IMR-90 (cell line): ENCODE results near the gene FOLR2. TPM values are rescaled to one million over a fixed set of nuclear protein-coding genes. Genes with fewer than 3 reads are reported as not detected.

ENCODE experiments used
- ATAC-seq: fragments of 200-7000 bp; cut with Tn5 transposase; 2 replicates; pipeline ENCODE4 v1.9.1; 2020; ENCODE audit warnings: low read depth, mild to moderate bottlenecking, moderate library complexity
- BruUV-seq: library from RNA; stranded (reverse); fragments of 400-500 nt; replicated peaks from 2 replicates; lab custom pipeline; 2021; lab: Mats Ljungman, UMichigan
- CTCF ChIA-PET: fragments of 300-600 bp; formaldehyde crosslinking; extraction: SDS; loops from one replicate; lab custom pipeline; 2021; ENCODE audit warnings: antibody characterized with exemption; lab: Yijun Ruan, JAX
- POLR2A ChIA-PET: fragments of 300-600 bp; sonication (Branson Sonifier 250); formaldehyde crosslinking; loops from one replicate; lab custom pipeline; 2022; ENCODE audit warnings: antibody characterized with exemption; ENCODE audit not compliant: unreplicated experiment; lab: Charles Lee
- DNase-seq: peaks from one replicate; pipeline ENCODE4 v3.0.0; 2013
- H2AFZ ChIP-seq: replicated peaks from 2 replicates; pipeline ENCODE3; 2013; ENCODE audit warnings: low read length, mild to moderate bottlenecking; ENCODE audit not compliant: poor library complexity
- H2AK5ac ChIP-seq: 2 replicates; pipeline ENCODE4 v1.6.1; 2013; ENCODE audit warnings: low read depth, low read length, inconsistent platforms
- H2AK9ac ChIP-seq: replicated peaks from 2 replicates; pipeline ENCODE3; 2013; ENCODE audit warnings: mild to moderate bottlenecking, low read depth, low read length, moderate library complexity; ENCODE audit not compliant: poor library complexity
- H2BK120ac ChIP-seq: 2 replicates; pipeline ENCODE4 v1.6.1; 2013; ENCODE audit warnings: low read depth, low read length, inconsistent platforms
- H2BK15ac ChIP-seq: 3 replicates; pipeline ENCODE4 v1.6.1; 2013; ENCODE audit warnings: low read depth, low read length, inconsistent platforms
- H2BK20ac ChIP-seq: 2 replicates; pipeline ENCODE4 v1.6.1; 2013; ENCODE audit warnings: low read depth, mild to moderate bottlenecking, inconsistent platforms, low read length, moderate library complexity
- H2BK5ac ChIP-seq: 2 replicates; pipeline ENCODE4 v1.6.1; 2013; ENCODE audit warnings: mild to moderate bottlenecking, low read depth, low read length, inconsistent platforms; ENCODE audit not compliant: poor library complexity, severe bottlenecking
- H3K14ac ChIP-seq: replicated peaks from 2 replicates; pipeline ENCODE4 v1.6.1; 2013; ENCODE audit warnings: low read depth, low read length, inconsistent platforms
- H3K18ac ChIP-seq: 2 replicates; pipeline ENCODE4 v1.6.1; 2013; ENCODE audit warnings: low read depth, low read length, control low read depth
- H3K23ac ChIP-seq: 2 replicates; pipeline ENCODE4 v1.6.1; 2013; ENCODE audit warnings: low read depth, low read length, inconsistent platforms
- H3K27ac ChIP-seq: 2 replicates; pipeline ENCODE4 v1.5.1; 2013; ENCODE audit warnings: mild to moderate bottlenecking, control low read depth, low read length; ENCODE audit not compliant: insufficient read depth
- H3K27me3 ChIP-seq: 2 replicates; pipeline ENCODE4 v1.6.1; 2013; ENCODE audit warnings: low read length; ENCODE audit not compliant: control insufficient read depth, insufficient read depth
- H3K36me3 ChIP-seq: 2 replicates; pipeline ENCODE4 v1.6.1; 2013; ENCODE audit warnings: low read length, mixed read lengths; ENCODE audit not compliant: control insufficient read depth, insufficient read depth
- H3K4ac ChIP-seq: 2 replicates; pipeline ENCODE4 v1.6.1; 2013; ENCODE audit warnings: low read depth, low read length, inconsistent platforms
- H3K4me1 ChIP-seq: 2 replicates; pipeline ENCODE4 v1.6.1; 2013; ENCODE audit warnings: low read length, mixed read lengths; ENCODE audit not compliant: control insufficient read depth, insufficient read depth
- H3K4me2 ChIP-seq: 2 replicates; pipeline ENCODE4 v1.6.1; 2013; ENCODE audit warnings: low read depth, mild to moderate bottlenecking, control low read depth, low read length, moderate library complexity
- H3K4me3 ChIP-seq: 2 replicates; pipeline ENCODE4 v1.5.1; 2013; ENCODE audit warnings: low read depth, mild to moderate bottlenecking, control low read depth, low read length, moderate library complexity; ENCODE audit not compliant: insufficient read depth
- H3K56ac ChIP-seq: 2 replicates; pipeline ENCODE4 v1.6.1; 2013; ENCODE audit warnings: low read length, inconsistent platforms; ENCODE audit not compliant: insufficient read depth; ENCODE audit errors: extremely low read depth
- H3K79me1 ChIP-seq, 2 experiments: 2 replicates each; pipeline ENCODE4 v1.6.1; 2013; ENCODE audit warnings: low read length in 2 of 2, inconsistent platforms in 1 of 2, low read depth in 1 of 2
- H3K9ac ChIP-seq: 2 replicates; pipeline ENCODE4 v1.6.1; 2013; ENCODE audit warnings: low read depth, low read length, control low read depth
- H3K9me1 ChIP-seq: 2 replicates; pipeline ENCODE4 v1.6.1; 2013; ENCODE audit warnings: low read length, inconsistent platforms; ENCODE audit not compliant: insufficient read depth
- H3K9me3 ChIP-seq: 2 replicates; pipeline ENCODE4 v1.6.1; 2013; ENCODE audit warnings: low read length; ENCODE audit not compliant: control insufficient read depth, insufficient read depth
- H4K20me1 ChIP-seq: 2 replicates; pipeline ENCODE4 v1.6.1; 2013; ENCODE audit warnings: low read length, inconsistent platforms; ENCODE audit not compliant: insufficient read depth
- H4K5ac ChIP-seq: 2 replicates; pipeline ENCODE4 v1.6.1; 2013; ENCODE audit warnings: mild to moderate bottlenecking, low read depth, low read length, control low read depth
- H4K8ac ChIP-seq, 2 experiments: 2 replicates each; pipeline ENCODE4 v1.6.1; 2013; ENCODE audit warnings: low read depth in 2 of 2, low read length in 2 of 2, control low read depth in 1 of 2, inconsistent platforms in 1 of 2
- H4K91ac ChIP-seq: 2 replicates; pipeline ENCODE4 v1.6.1; 2013; ENCODE audit warnings: low read depth, low read length, inconsistent platforms; ENCODE audit not compliant: insufficient read depth
- BHLHE40 ChIP-seq: fragments of 150-350 bp; IDR thresholded peaks from 2 replicates; pipeline ENCODE4 v1.6.1; 2016; ENCODE audit warnings: mild to moderate bottlenecking, low read depth, low read length
- CEBPB ChIP-seq: IDR thresholded peaks from 2 replicates; pipeline ENCODE4 v1.6.1; 2012; ENCODE audit warnings: low read depth, low read length, improper control_type of control experiment
- CHD1 ChIP-seq: IDR thresholded peaks from 2 replicates; pipeline ENCODE4 v1.6.1; 2012; ENCODE audit warnings: low read depth, low read length, improper control_type of control experiment
- CTCF ChIP-seq: conservative IDR thresholded peaks from 2 replicates; pipeline ENCODE4 v1.5.1; 2012; ENCODE audit warnings: mild to moderate bottlenecking, low read depth, low read length, improper control_type of control experiment
- FOS ChIP-seq: fragments of 150-350 bp; IDR thresholded peaks from 2 replicates; pipeline ENCODE4 v1.6.1; 2016; ENCODE audit warnings: low read depth, low read length
- MAFK ChIP-seq: IDR thresholded peaks from 2 replicates; pipeline ENCODE4 v1.6.1; 2012; ENCODE audit warnings: low read depth, low read length, improper control_type of control experiment
- MAZ ChIP-seq: IDR thresholded peaks from 2 replicates; pipeline ENCODE4 v1.6.1; 2012; ENCODE audit warnings: low read depth, mild to moderate bottlenecking, low read length, improper control_type of control experiment, moderate library complexity, borderline replicate concordance
- MXI1 ChIP-seq: IDR thresholded peaks from 2 replicates; pipeline ENCODE4 v1.6.1; 2012; ENCODE audit warnings: low read depth, mild to moderate bottlenecking, low read length, moderate library complexity, borderline replicate concordance
- NFE2L2 ChIP-seq: fragments of 150-350 bp; IDR thresholded peaks from 2 replicates; pipeline ENCODE4 v1.6.1; 2016; ENCODE audit warnings: low read depth, mild to moderate bottlenecking, low read length
- POLR2A ChIP-seq: IDR thresholded peaks from 2 replicates; pipeline ENCODE4 v1.6.1; 2012; ENCODE audit warnings: mild to moderate bottlenecking, low read depth, low read length
- RAD21 ChIP-seq: IDR thresholded peaks from 2 replicates; pipeline ENCODE4 v1.6.1; 2012; ENCODE audit warnings: low read length, improper control_type of control experiment
- RCOR1 ChIP-seq: IDR thresholded peaks from 2 replicates; pipeline ENCODE4 v1.6.1; 2012; ENCODE audit warnings: mild to moderate bottlenecking, low read length, improper control_type of control experiment; ENCODE audit not compliant: insufficient replicate concordance
- RFX5 ChIP-seq: IDR thresholded peaks from 2 replicates; pipeline ENCODE4 v1.8.0; 2012; ENCODE audit warnings: low read depth, mild to moderate bottlenecking, low read length, moderate library complexity
- SMC3 ChIP-seq: fragments of 150-350 bp; IDR thresholded peaks from 2 replicates; pipeline ENCODE4 v1.6.1; 2016; ENCODE audit warnings: low read depth, mild to moderate bottlenecking, antibody characterized with exemption, low read length, moderate library complexity
- USF2 ChIP-seq: fragments of 150-350 bp; IDR thresholded peaks from 2 replicates; pipeline ENCODE4 v1.6.1; 2017; ENCODE audit warnings: mild to moderate bottlenecking, antibody characterized with exemption, low read length, low read depth
- WGBS, 2 experiments: methylation state at CpG; one replicate each; pipeline versions ENCODE4 v1.1.5 to v1.1.7; 2013; ENCODE audit warnings: missing lambda C conversion rate in 2 of 2; ENCODE audit not compliant: insufficient read length in 1 of 2; ENCODE audit errors: extremely low coverage in 2 of 2; 5-methylcytosine and 5-hydroxymethylcytosine counted together
- dilution Hi-C: fragments of 300-500 bp; cut with HindIII; formaldehyde crosslinking; loops from one replicate; pipeline ENCODE4 v1.14.3; 2018; ENCODE audit warnings: low sequenced_read_pairs; ENCODE audit not compliant: unreplicated experiment
- in situ Hi-C: fragments of 300-500 bp; cut with MboI; formaldehyde crosslinking; loops from 3 replicates; pipeline ENCODE4 v1.14.3; 2019; ENCODE audit warnings: low sequenced_read_pairs, inconsistent platforms, mixed read lengths
- intact Hi-C: fragments of 100-400 bp; cut with micrococcal nuclease; formaldehyde crosslinking; loops from 2 replicates; pipeline ENCODE4 v1.10.0; 2022
- polyA plus RNA-seq, 3 experiments: library from polyadenylated mRNA; depleted of rRNA; stranded (reverse); fragments of >200 nt; gene quantifications; 2 replicates each; pipeline ENCODE4 v1.2.3, GENCODE V29; 2012; ENCODE audit warnings: low replicate concordance in 1 of 3
- total RNA-seq: library from RNA; depleted of rRNA; stranded (reverse); fragments of >200 nt; gene quantifications from 2 replicates; pipeline ENCODE4 v1.2.3, GENCODE V29; 2012
- TF ChIP-seq, protein P1 (sequence below): fragments of 150-350 bp; IDR thresholded peaks from 2 replicates; pipeline ENCODE4 v1.6.1; 2016; ENCODE audit warnings: low read depth, mild to moderate bottlenecking, low read length, moderate library complexity, borderline replicate concordance

The FOLR2 gene
- total and polyA plus RNA-seq, 2 of the 4 experiments (the other 2 are of a cell fraction), result not detected

- BruUV-seq, result no TSS peak
- CTCF ChIA-PET, result no interaction called here
- H3K79me1 ChIP-seq, result no peaks in the 10 kb centered on the region
- H2BK15ac ChIP-seq, result no peak overlapping the region
- no peak overlapping the region for H2BK120ac ChIP-seq
- no peak overlapping the region for H3K4ac ChIP-seq
- intact Hi-C loops, result no loop called here
- no peak overlapping the region for H3K4me2 ChIP-seq
- no peak overlapping the region for H2BK5ac ChIP-seq
- H4K8ac ChIP-seq, result no peak overlapping the region
- H4K91ac ChIP-seq, result no peak overlapping the region
- no peaks in the 10 kb centered on the region for H3K9me3 ChIP-seq
- no peaks in the 10 kb centered on the region for H3K4me1 ChIP-seq
- in situ Hi-C loops, result no loop called here
- H2AFZ ChIP-seq, result no peak overlapping the region
- H3K27me3 ChIP-seq, result peaks cover 82% of the 10 kb centered on the region
- 0 out of 2 replicates have a peak, but pooled peaks cover 2% of the 10 kb centered on the region for H4K20me1 ChIP-seq
- H2AK5ac ChIP-seq, result no peak overlapping the region
- TF ChIP-seq FOS, result no peak
- no peak for TF ChIP-seq BHLHE40
- no peak for TF ChIP-seq POLR2A
- TF ChIP-seq, protein P1, sequence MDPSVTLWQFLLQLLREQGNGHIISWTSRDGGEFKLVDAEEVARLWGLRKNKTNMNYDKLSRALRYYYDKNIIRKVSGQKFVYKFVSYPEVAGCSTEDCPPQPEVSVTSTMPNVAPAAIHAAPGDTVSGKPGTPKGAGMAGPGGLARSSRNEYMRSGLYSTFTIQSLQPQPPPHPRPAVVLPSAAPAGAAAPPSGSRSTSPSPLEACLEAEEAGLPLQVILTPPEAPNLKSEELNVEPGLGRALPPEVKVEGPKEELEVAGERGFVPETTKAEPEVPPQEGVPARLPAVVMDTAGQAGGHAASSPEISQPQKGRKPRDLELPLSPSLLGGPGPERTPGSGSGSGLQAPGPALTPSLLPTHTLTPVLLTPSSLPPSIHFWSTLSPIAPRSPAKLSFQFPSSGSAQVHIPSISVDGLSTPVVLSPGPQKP, result no peak
- TF ChIP-seq MXI1, result no peak
- no peak for TF ChIP-seq NFE2L2
- TF ChIP-seq CHD1, result no peak
- no peak for TF ChIP-seq RCOR1
- no peak for TF ChIP-seq RFX5
- TF ChIP-seq RAD21, result no peak
- TF ChIP-seq MAZ, result no peak
- TF ChIP-seq MAFK, result no peak
- no peak for TF ChIP-seq USF2
- TF ChIP-seq CEBPB, result no peak
- no peak for TF ChIP-seq SMC3
- TF ChIP-seq CTCF, result no peak
- H3K18ac ChIP-seq, result no peak overlapping the region
- DNase-seq (no peak), ATAC-seq (no peak)
- H3K9me1 ChIP-seq, result no peaks in the 10 kb centered on the region
- POLR2A ChIA-PET, result interaction anchor here (0.6 kb wide), 1 partner anchor 197 kb away, joined by 8 read pairs; no protein-coding TSS in a partner anchor
- WGBS, 2 experiments, result no CpG with 5 or more reads among the region's 5 CpGs
- no peaks in the 10 kb centered on the region for H3K36me3 ChIP-seq
- H3K9ac ChIP-seq, result no peak overlapping the region
- no peak overlapping the region for H3K23ac ChIP-seq
- H3K27ac ChIP-seq, result no peak overlapping the region
- H3K14ac ChIP-seq, result no peak overlapping the region
- H3K4me3 ChIP-seq, result no peak overlapping the region
- H2AK9ac ChIP-seq, result no peak overlapping the region
- H2BK20ac ChIP-seq, result no peak overlapping the region
- dilution Hi-C loops, result no loop called here
- H4K5ac ChIP-seq, result no peak overlapping the region
- no peak overlapping the region for H3K56ac ChIP-seq
These were observed 35.0 kb downstream of the FOLR2 start for GRCh38 chr11:72251614-72252013.
